Activated gamma-delta T cell treated with Interleukin-2 at 50 U/mL for 16 hours (primary cell): ENCODE data around the gene HTD2.
"Not testable (repeated sequence)": the region's sequence is repeated elsewhere in the genome, so short reads cannot be mapped to it uniquely, and the experiment has no call there.

Source experiments
- DNase-seq: peaks from one replicate; pipeline ENCODE4 v3.0.0-alpha.2; 2020

The HTD2 gene

GRCh38 chr3:58333206-58334012, 27.1 kb downstream of the HTD2 start:
- DNase-seq, result peak; percentile 26

- DNase-seq, result no peak
Observed at GRCh38 chr3:58334013-58334321, 27.6 kb downstream of the HTD2 start.

GRCh38 chr3:58334506-58334884, 28.2 kb downstream of the HTD2 start:
- no peak for DNase-seq

DNA sequence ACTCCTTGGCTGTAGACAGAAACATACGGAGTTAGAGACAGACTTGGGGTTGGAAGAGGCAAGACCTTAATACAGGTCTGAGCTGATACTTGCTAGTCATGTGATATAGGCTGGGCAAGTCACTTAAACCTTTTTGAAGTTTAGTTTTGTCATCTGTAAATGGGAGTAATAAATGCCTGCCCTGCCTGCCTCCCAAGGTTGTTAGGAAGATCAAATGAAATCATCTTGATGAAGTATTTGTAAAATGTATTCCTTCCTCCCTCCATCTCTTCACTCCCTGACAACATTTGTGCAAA, 29.3 kb downstream of the HTD2 start:
- DNase-seq, result no peak

DNA sequence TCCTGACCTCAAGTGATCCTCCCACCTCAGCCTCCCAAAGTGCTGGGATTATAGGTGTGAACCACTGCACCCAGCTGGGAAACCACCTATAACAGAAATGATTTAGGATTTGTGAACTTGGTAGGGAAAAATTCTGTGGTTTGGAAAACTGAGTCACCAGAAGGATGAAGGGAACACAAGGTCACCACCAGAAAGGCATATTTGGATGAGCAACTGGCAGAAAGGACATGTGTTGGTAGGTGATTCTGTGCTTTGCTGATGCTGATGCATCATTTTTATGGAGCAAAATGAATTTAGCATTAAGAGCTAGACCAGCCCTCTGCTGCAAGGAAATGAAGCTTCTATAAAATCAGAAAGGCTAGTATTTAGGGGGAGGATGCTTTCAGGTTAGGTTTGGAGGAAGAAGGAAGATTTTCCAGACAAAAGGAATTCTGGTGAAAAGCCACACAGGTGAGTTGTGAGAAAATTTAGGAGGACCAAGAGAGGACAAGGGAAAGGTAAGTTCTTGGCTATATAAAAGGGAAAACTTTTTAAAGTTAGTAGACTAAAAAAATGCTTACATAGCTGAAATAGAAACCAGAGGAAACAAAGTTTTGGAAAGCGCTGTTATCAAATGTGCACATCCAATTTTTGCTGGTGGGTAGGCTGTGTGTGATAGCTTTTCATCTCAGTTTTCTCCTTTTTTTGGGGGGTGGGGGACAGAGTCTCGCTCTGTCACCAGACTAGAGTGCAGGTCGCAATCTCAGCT, 30.0 kb downstream of the HTD2 start:
- DNase-seq, result no peak

- no peak for DNase-seq
Observed at GRCh38 chr3:58337190-58337589, 30.9 kb downstream of the HTD2 start.

DNA sequence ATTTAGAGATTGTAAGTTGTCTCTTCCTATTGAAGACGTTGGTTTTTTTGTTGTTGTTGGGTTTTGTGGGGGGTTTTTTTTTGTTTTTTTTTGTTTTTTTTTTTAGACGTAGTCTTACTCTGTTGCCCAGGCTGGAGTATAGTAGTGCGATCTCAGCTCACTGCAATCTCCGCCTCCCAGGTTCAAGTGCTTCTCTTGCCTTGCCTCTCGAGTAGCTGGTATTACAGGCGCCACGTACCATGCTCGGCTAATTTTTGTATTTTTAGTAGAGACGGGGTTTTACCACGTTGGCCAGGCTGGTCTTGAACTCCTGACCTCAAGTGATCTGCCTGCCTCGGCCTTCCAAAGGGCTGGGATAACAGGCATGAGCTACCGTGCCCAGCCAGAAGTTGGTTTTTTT, 32.8 kb downstream of the HTD2 start:
- DNase-seq, result not testable (repeated sequence)

- DNase-seq, result no peak
Observed at GRCh38 chr3:58340594-58341244, 34.4 kb downstream of the HTD2 start.

DNA sequence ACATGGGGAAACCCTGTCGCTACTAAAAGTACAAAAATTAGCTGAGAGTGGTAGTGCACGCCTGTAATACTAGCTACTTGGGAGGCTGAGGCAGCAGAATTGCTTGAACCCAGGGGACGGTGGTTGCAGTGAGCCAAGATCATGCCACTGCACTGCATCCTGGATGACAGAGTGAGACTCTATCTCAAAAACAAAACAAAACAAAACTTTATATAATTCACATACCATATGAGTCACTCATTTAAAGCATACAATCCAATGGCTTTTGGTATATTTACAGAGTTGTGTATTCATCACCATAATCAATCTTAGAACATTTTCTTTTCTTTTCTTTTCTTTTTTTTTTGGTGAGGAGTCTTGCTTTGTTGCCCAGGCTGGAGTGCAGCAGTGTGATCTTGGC, 35.1 kb downstream of the HTD2 start:
- DNase-seq, result no peak

DNA sequence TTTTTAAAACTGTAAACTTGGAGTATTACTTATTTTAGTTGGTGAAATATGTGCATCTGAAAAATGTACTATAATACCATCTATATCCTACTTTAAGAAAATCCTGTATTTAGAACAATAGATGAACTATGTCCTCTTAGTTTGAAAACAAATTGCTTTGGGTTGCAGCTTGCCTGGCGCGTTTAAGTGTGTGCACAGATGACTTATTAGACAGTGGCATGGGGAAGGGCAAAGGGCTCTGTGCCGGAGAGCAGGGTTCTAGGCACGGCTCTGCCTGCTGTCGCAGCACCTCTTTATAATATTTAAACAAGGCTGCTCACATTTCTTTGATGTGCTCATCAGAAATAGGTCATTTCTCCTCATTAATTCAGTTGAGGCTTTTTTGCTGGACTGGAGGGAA, 36.4 kb downstream of the HTD2 start:
- no peak for DNase-seq

DNA sequence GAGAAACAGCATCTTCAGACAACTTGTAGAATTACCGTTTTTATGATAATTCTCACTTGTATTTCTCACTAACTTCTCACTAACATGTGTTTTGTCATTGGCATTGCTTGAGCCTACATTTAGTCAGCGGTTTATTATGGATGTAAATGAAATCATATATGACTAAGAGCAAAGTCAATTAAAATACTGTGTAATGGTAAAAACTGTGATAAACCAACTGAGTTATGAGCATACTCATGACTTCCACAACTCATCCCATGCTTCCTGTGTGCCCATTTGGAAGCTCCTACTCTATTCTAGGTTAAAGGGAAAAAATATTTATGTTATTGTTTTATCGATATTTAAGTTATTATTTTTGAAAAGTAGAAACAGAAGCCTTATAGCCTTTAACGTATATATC, 39.1 kb downstream of the HTD2 start:
- no peak for DNase-seq

- no peak for DNase-seq
Observed at GRCh38 chr3:58346368-58346767, 40.0 kb downstream of the HTD2 start.

- DNase-seq, result no peak
Observed at GRCh38 chr3:58347984-58348383, 41.7 kb downstream of the HTD2 start.

GRCh38 chr3:58349792-58350626, 43.7 kb downstream of the HTD2 start:
- DNase-seq, result no peak

DNA sequence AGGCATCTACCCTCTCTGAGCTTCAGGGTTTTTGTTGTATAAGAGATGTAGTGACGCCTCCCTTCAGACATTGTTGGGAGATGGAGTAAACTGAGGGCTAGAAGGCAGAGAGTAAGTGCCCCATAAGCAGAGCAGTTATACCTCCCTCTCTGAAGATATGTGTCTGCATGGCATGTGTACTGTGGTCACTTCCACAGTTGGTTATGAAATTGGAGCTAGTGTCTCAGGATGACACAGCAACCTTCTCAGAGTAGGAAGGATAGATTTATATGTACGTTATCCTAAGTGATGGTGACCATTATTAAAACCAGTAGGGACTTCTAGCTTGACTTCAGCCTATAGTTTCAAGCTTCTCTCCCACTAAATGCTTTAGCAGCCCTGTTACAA, 44.3 kb downstream of the HTD2 start:
- DNase-seq, result no peak

- no peak for DNase-seq
Observed at GRCh38 chr3:58351920-58352319, 45.6 kb downstream of the HTD2 start.

- DNase-seq, result no peak
Observed at GRCh38 chr3:58352626-58353025, 46.3 kb downstream of the HTD2 start.

GRCh38 chr3:58353722-58354553, 47.6 kb downstream of the HTD2 start:
- DNase-seq, result no peak

GRCh38 chr3:58355179-58355578, 48.9 kb downstream of the HTD2 start:
- no peak for DNase-seq

DNA sequence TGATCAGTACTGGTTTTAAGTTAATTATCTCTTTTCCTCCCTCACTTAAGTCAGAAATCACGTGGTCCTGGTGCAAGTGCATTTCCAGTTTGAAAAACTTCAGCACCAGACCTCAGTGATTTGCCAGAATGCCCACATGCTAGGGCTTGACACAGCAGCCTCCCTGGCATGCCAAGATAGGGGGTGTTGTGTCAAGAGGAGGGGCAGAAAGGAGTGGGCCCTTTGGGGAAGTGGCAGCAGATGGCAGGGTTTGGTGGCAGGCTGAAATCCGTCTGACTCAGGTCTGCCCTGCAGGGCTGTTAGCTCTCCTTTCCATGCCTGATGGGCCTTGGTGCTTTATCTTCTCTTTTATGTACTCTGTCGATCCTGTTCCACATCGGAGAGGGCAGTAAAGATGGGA, 49.7 kb downstream of the HTD2 start:
- no peak for DNase-seq

GRCh38 chr3:58357402-58357801, 51.1 kb downstream of the HTD2 start:
- DNase-seq, result no peak

DNA sequence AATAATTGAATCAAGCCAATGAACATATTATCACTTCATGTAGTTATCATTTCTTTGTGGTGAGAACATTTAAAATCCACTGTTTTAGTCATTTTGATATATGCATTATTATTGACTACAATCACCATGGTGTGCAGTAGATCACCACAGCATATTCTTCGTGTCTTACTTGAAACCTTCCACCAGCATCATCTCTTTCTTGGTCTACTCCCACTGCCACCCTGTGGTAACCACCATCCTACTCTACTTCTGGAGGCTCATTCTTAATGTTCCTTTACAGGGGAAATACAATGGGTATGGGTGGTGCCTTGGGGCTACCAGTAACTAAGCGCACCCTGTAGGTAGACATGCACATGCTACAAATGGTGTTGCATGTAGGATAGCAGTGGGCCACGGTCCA, 51.8 kb downstream of the HTD2 start:
- DNase-seq, result no peak

- no peak for DNase-seq
Observed at GRCh38 chr3:58358808-58359207, 52.5 kb downstream of the HTD2 start.
